Tibial nerve (tissue), 4 donors: Measurements from ENCODE around the gene PROM1.

Experiments
- EP300 ChIP-seq, 2 donors: sonication (generic); formaldehyde crosslinking; IDR thresholded peaks; one replicate each; pipeline ENCODE4 v1.6.1; 2017; ENCODE audit warnings: antibody characterized with exemption in 2 of 2, mild to moderate bottlenecking in 1 of 2
- POLR2A ChIP-seq, 2 donors: fragments of 450-650 bp; IDR thresholded peaks; one replicate each; pipeline ENCODE4 v1.6.1; 2017; ENCODE audit warnings: antibody characterized with exemption in 2 of 2, mild to moderate bottlenecking in 2 of 2, moderate library complexity in 2 of 2
- TF ChIP-seq, protein P1 (sequence below), 5 experiments: fragments of 200-600 bp in 3 of 5; fragments of 450-650 bp in 2 of 5; sonication (generic) in 3 of 5; IDR thresholded peaks; one replicate each; pipeline ENCODE4 v1.5.1; 2016 to 2019; ENCODE audit warnings: antibody characterized with exemption in 5 of 5, mild to moderate bottlenecking in 3 of 5, moderate library complexity in 2 of 5

DNA sequence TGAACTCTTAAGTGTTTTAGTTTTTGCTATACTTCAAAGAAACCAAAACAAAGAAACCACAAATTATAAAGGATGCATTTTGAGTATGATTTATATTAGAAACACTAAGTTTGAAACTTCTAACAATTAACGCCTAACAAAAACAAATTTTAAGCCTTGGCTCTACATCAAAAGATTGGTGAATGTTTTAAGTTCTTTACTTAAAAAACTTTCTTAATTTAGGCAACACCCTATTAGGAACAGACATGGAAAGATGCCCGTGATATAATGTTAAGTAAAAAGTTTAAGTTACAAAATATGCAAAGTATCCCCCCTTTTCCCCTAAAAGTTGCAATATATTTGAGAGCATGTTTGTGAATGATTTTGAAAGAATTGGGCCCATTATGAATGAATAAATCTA is 21.2 kb downstream of the PROM1 start:
- TF ChIP-seq EP300 (IDR thresholded peaks at IDR 0.05) (no peak), POLR2A (IDR thresholded peaks at IDR 0.05) (no peak)
- TF ChIP-seq, protein P1, sequence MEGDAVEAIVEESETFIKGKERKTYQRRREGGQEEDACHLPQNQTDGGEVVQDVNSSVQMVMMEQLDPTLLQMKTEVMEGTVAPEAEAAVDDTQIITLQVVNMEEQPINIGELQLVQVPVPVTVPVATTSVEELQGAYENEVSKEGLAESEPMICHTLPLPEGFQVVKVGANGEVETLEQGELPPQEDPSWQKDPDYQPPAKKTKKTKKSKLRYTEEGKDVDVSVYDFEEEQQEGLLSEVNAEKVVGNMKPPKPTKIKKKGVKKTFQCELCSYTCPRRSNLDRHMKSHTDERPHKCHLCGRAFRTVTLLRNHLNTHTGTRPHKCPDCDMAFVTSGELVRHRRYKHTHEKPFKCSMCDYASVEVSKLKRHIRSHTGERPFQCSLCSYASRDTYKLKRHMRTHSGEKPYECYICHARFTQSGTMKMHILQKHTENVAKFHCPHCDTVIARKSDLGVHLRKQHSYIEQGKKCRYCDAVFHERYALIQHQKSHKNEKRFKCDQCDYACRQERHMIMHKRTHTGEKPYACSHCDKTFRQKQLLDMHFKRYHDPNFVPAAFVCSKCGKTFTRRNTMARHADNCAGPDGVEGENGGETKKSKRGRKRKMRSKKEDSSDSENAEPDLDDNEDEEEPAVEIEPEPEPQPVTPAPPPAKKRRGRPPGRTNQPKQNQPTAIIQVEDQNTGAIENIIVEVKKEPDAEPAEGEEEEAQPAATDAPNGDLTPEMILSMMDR (IDR thresholded peaks at IDR 0.05), result no peak
